ENCODE measurements around the gene SIGMAR1.

- TF ChIP-seq EZH2 (optimal IDR thresholded peaks at IDR 0.05; ENCODE audit: low read depth, low read length) (no peak), CTCF (IDR thresholded peaks at IDR 0.05; ENCODE audit: low read length) (no peak), EZH2phosphoT487 (IDR thresholded peaks at IDR 0.05; ENCODE audit: low read length) (no peak)
Measured at GRCh38 chr9:34665067-34665380, 27.4 kb upstream of the SIGMAR1 start.

All from MM.1S (cell line).